Upper lobe of left lung (tissue), 6 donors: ENCODE data around the gene KIF6. TPM values are rescaled to one million over a fixed set of nuclear protein-coding genes. Genes with fewer than 3 reads are reported as not detected.

Experiments
- ATAC-seq, 2 donors: fragments of 200-7000 bp; cut with Tn5 transposase; one replicate each; pipeline ENCODE4 v1.9.1; 2022; ENCODE audit warnings: mild to moderate bottlenecking in 2 of 2, moderate library complexity in 2 of 2; ENCODE audit not compliant: low FRiP score in 2 of 2
- DNase-seq, 2 donors: peaks; one replicate each; pipeline ENCODE4 v3.0.0-alpha.2; 2019 to 2020
- H3K27ac ChIP-seq, 4 donors: fragments of 200-600 bp; sonication (generic); one replicate each; pipeline ENCODE4 v1.5.1; 2016 to 2019
- H3K27me3 ChIP-seq, 4 donors: fragments of 200-600 bp; sonication (generic); one replicate each; pipeline ENCODE4 v1.5.1; 2017 to 2019
- H3K36me3 ChIP-seq, 4 donors: fragments of 200-600 bp; sonication (generic); one replicate each; pipeline ENCODE4 v1.5.1; 2016 to 2019
- H3K4me1 ChIP-seq, 4 donors: fragments of 200-600 bp; sonication (generic); one replicate each; pipeline ENCODE4 v1.5.1; 2018 to 2019
- H3K4me3 ChIP-seq, 4 donors: fragments of 200-600 bp; sonication (generic); one replicate each; pipeline ENCODE4 v1.5.1; 2017 to 2019; ENCODE audit warnings: mild to moderate bottlenecking in 2 of 4, moderate library complexity in 1 of 4
- H3K9me3 ChIP-seq, 4 donors: fragments of 200-600 bp; sonication (generic); one replicate each; pipeline ENCODE4 v1.5.1; 2018 to 2019
- CTCF ChIP-seq, 6 experiments: fragments of 450-650 bp in 4 of 6; fragments of 200-600 bp in 2 of 6; sonication (generic) in 2 of 6; IDR thresholded peaks; one replicate each; pipeline ENCODE4 v1.5.1; 2016 to 2019; ENCODE audit warnings: antibody characterized with exemption in 6 of 6
- EP300 ChIP-seq, 4 donors: sonication (generic); formaldehyde crosslinking; IDR thresholded peaks; one replicate each; pipeline ENCODE4 v1.5.1; 2017; ENCODE audit warnings: antibody characterized with exemption in 4 of 4, control low read depth in 2 of 4
- POLR2A ChIP-seq, 4 donors: fragments of 450-650 bp; IDR thresholded peaks; one replicate each; pipeline ENCODE4 v1.5.1; 2016 to 2017; ENCODE audit warnings: antibody characterized with exemption in 4 of 4, mild to moderate bottlenecking in 2 of 4
- POLR2AphosphoS5 ChIP-seq, 2 donors: sonication (generic); formaldehyde crosslinking; IDR thresholded peaks; one replicate each; pipeline ENCODE4 v1.5.1; 2017; ENCODE audit warnings: antibody characterized with exemption in 2 of 2
- WGBS, 2 donors: methylation state at CpG; one replicate each; pipeline ENCODE4 v1.1.5; 2017 to 2018; 5-methylcytosine and 5-hydroxymethylcytosine counted together
- total RNA-seq, 6 donors: library from RNA; depleted of rRNA in 4 of 6; stranded (reverse); fragments of >200 nt in 4 of 6; gene quantifications; one replicate each; pipeline versions ENCODE4 v1.1.0 to v1.2.1, GENCODE V29; 2016 to 2021
- donor health status: DM: no; HTN: no; CAD: no; lungs with moderate emphysema.
- donor health status: DM: no; HTN: yes; CAD: no; lungs with severe emphysema.

The KIF6 gene
- total RNA-seq, 6 donors from 2014 or later, result 0.55 to 7.9 (median 1.5) TPM

- Histone ChIP-seq H3K27me3 (no peaks in the 10 kb centered on the region), H3K4me3 (no peak overlapping the region), H3K9me3 (no peaks in the 10 kb centered on the region), H3K4me1 (no peaks in the 10 kb centered on the region), H3K27ac (no peak overlapping the region), H3K36me3 (no peaks in the 10 kb centered on the region)
- TF ChIP-seq EP300 (IDR thresholded peaks at IDR 0.05) (no peak), CTCF (IDR thresholded peaks at IDR 0.05) (no peak), POLR2A (IDR thresholded peaks at IDR 0.05) (no peak), POLR2AphosphoS5 (IDR thresholded peaks at IDR 0.05) (no peak)
- DNase-seq, result no peak
- WGBS, 2 donors, result 58 to 81% methylated on average over 3 of the region's 3 CpGs
- ATAC-seq, result no peak
Measured at GRCh38 chr6:39370390-39370789, 354.8 kb downstream of the KIF6 start.

GRCh38 chr6:39369987-39370386 lies 355.2 kb downstream of the KIF6 start:
- DNase-seq, result no peak
- WGBS, 2 donors, result 0 to 59% methylated on average over 1 of the region's 1 CpG
- Histone ChIP-seq H3K27me3 (no peaks in the 10 kb centered on the region), H3K9me3 (no peaks in the 10 kb centered on the region), H3K4me3 (no peak overlapping the region), H3K27ac (no peak overlapping the region), H3K4me1 (no peaks in the 10 kb centered on the region), H3K36me3 (no peaks in the 10 kb centered on the region)
- no peak for ATAC-seq
- TF ChIP-seq POLR2AphosphoS5 (IDR thresholded peaks at IDR 0.05) (no peak), CTCF (IDR thresholded peaks at IDR 0.05) (no peak)

GRCh38 chr6:39367700-39368099 lies 357.5 kb downstream of the KIF6 start:
- H3K27ac ChIP-seq, result no peak overlapping the region
- WGBS, 2 donors, result 86 to 91% methylated on average over 3 of the region's 3 CpGs

GRCh38 chr6:39366931-39367618 lies 358.1 kb downstream of the KIF6 start:
- no peak for ATAC-seq
- H3K4me1 ChIP-seq, result peaks cover 0 to 6% (median 3%) of the 10 kb centered on the region in 4 donors
- no peaks in the 10 kb centered on the region for H3K9me3 ChIP-seq
- WGBS, 2 donors, result 66 to 77% methylated on average over 7 to 9 of the region's 9 CpGs
- no peak overlapping the region for H3K27ac ChIP-seq
- no peaks in the 10 kb centered on the region for H3K27me3 ChIP-seq
- DNase-seq, result no peak
- H3K36me3 ChIP-seq, result no peaks in the 10 kb centered on the region
- TF ChIP-seq POLR2A (IDR thresholded peaks at IDR 0.05) (no peak), CTCF (IDR thresholded peaks at IDR 0.05) (no peak), EP300 (IDR thresholded peaks at IDR 0.05) (no peak), POLR2AphosphoS5 (IDR thresholded peaks at IDR 0.05) (no peak)
- H3K4me3 ChIP-seq, result no peak overlapping the region

More at GRCh38 chr6:39367700-39368099, 357.5 kb downstream of the KIF6 start:
- ATAC-seq (no peak), DNase-seq (no peak)
- H3K4me1 ChIP-seq, result no peaks in the 10 kb centered on the region
- H3K36me3 ChIP-seq, result no peaks in the 10 kb centered on the region
- no peaks in the 10 kb centered on the region for H3K9me3 ChIP-seq
- no peaks in the 10 kb centered on the region for H3K27me3 ChIP-seq
- TF ChIP-seq POLR2AphosphoS5 (IDR thresholded peaks at IDR 0.05), result no peak
- no peak for TF ChIP-seq EP300 (IDR thresholded peaks at IDR 0.05)
- TF ChIP-seq CTCF (IDR thresholded peaks at IDR 0.05), result no peak
- no peak for TF ChIP-seq POLR2A (IDR thresholded peaks at IDR 0.05)
- no peak overlapping the region for H3K4me3 ChIP-seq
